Germinal center (tissue), 1 donor: Measurements from ENCODE around the gene RIC8A.
"Not testable (repeated sequence)": the region's sequence is repeated elsewhere in the genome, so short reads cannot be mapped to it uniquely, and the experiment has no call there.

ENCODE experiments used
- DNase-seq: peaks from one replicate; pipeline ENCODE4 v3.0.0; 2012; ENCODE audit warnings: mixed read lengths, low spot score

Gene RIC8A

DNA sequence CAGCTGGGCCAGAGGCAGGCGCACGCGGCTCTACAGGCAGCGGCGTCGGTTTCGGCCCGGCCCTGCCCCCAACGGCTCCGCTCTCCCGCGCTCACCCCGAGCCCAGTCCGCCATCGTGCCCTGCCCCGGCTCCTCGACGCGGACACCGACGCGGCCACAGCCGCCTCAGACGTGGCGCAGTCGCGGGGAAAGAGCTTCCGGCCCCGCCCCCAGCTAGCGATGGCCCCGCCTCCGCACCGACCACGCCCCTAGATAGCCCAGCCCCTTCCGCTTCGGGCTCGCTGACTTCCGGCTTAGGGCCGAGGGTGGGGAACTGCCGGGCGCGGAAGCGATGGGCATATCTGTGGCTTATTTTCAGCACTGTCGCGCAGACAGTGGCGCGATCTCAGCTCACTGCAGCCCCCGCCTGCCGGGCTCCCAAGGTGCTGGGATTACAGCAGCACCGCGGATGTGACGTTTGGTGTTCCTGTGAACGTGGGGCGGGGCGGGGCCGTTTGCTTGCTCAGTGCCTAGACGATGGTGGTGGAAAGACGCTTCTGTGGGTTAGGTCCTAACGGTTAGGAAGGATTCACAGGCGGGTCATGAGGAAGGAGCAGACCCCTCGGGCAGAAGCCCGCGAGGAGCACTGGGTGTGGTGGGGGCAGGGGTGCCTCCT is at the start of gene RIC8A, which contains the start of gene BET1L:
Gene RIC8A, plus strand, starts transcription at position 501 of the 655 bp plus-strand sequence. CDS start 1,147 bp downstream, outside the sequence.
Gene BET1L, minus strand, starts transcription at position 192 of the 655 bp plus-strand sequence. Its CDS starts 78 bp downstream, at position 114.
- DNase-seq = peak; percentile 97

DNA sequence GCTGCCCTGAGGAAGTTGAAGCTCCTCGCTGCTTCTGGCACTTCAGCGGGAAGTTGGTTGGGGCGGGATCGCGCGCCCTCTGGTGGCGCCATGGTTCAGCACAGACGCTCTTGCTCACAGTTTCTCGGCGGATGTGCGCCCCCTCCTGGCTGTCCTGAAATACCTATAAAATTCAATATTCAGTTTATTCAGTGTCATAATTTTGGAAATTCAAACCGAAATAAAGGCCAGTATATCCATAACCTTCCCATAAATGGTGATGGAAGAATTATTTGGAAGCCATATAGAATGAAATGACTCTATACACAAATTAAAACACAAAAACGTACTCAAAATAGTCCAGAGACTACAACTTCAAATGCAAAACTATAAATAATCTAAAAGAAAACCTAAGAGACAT is 27.3 kb upstream of the RIC8A start:
- DNase-seq = not testable (repeated sequence)

DNA sequence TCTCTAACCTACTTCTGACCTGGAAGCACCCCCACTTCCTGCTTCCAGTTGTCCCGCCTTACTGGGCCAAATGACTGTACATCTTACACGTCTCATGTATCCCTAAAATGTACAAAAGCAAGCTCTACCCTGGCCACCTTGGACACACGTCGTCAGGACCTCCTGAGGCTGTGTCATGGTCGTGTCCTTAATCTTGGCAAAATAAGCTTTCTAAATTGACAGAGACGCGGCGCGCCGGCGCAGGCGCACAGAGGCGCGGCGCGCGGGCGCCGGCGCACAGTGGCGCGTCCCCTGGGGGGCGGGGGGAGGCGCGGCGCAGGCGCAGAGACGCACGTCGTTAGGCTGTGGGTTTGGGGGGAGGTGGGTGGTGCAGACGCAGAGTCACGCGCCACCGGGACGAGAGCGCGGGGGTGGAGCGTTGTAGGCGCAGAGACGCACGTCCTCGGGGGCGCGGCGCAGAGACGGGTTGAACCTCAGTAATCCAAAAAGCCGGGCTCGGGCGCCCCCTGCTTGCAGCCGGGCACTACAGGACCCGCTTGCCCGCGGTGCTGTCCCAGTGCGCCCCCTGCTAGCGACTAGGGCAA is 18.2 kb upstream of the RIC8A start:
- DNase-seq = not testable (repeated sequence)

DNA sequence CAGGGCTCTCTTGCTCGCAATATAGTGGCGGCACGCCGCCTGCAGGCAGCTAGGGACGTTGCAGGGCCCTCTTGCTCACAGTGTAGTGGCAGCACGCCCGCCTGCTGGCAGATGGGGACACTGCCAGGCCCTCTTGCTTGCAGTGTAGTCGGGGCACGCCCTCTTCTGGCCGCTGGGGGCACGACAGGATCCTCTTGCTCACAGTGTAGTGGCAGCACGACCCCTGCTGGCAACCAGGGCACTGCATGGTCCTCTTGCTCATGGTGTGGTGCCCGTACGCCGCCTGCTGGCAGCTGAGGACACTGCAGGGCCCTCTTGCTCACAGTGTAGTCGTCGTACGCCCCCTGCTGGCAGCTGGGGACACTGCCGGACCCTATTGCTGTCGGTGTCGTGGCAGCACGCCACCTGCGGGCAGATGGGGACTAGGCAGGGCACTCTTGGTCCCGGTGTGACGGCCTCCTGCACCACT is 17.6 kb upstream of the RIC8A start:
- DNase-seq = not testable (repeated sequence)

DNA sequence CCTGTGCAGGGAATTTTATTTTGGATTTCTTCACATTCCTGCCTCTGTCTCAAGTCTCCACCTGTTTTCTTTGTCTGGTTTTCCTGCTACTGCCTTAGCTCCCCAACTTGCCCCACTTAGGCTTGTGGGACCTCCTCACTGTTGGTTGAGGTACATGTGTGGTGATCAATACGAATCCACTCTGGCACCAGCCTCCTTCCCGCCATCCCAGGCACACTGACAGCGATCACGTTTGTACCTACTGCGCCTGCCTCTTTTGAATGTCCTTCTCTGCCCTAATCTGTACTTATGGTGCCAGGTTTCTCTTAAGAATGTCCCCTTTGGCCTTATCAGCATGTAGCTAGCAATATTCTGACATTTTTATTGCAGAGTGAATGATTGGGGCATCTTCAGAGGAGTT is 17.0 kb upstream of the RIC8A start:
- not testable (repeated sequence) for DNase-seq

DNA sequence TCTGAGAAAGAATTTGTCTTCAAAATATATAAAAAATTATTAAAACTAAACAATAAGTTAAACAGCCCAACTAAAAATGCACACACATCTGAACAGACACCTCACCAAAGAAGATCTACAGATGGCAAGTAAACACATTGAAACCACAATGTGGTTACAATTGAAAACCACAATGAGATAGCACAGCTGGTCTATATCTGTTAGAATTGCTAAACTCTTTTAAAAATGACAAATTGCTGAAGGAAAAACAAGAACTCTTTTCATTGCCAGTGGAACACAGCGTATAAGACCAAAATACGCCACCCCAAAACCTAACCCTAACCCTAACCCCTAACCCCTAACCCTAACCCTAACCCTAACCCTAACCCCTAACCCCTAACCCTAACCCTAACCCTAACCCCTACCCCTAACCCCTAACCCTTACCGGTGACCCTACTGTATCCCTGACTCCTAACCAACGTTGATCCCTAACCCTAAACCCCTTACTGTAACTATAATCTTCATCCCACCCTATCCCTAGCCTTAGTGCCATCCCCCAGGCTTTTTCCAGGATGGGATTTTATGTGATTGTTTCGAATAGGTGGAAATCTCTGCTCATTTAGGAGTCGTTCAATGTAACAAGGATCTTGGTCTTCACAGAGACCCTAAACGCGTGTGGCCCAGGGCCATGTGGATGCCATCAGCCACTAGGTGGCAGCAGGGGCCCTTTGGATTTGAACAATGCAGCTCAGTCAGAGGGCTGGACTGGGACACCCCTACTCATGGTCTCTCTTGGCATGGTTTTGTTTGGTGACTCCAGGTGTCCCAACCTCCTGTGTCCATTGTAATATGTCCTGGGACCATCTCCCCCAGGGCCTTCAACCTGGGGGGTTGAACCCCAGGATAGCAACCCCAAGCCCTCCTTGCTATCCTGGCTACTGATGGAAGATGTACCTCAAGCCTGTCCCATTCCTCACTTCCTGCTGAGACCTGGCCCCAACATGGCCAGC is 15.7 kb upstream of the RIC8A start:
- not testable (repeated sequence) for DNase-seq

DNA sequence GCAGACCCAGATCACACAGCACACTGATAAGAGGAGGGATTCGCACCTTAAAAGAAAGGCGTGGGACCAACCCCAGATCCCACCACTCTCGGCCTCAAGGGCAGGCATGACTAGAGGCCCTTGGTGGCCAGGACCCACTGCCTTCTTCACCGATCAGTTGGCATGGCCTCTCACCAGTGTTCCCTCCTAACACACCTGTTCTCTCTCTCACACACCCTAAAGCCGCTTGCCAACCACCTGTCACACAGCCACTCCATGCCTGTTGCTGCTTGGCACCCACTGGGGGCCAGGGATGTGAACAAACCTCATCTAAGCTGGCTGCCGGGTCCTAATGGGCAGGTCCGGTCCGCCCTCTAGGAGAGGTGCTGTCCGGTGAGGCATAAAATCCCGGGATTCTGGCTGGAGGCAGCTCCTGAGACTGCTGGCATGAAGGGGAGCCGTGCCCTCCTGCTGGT is 14.8 kb upstream of the RIC8A start, which contains the start of gene SCGB1C1:
Gene SCGB1C1, plus strand, starts transcription at position 405 of the 455 bp plus-strand sequence. Its CDS starts 22 bp downstream, at position 427.
- DNase-seq = not testable (repeated sequence)

DNA sequence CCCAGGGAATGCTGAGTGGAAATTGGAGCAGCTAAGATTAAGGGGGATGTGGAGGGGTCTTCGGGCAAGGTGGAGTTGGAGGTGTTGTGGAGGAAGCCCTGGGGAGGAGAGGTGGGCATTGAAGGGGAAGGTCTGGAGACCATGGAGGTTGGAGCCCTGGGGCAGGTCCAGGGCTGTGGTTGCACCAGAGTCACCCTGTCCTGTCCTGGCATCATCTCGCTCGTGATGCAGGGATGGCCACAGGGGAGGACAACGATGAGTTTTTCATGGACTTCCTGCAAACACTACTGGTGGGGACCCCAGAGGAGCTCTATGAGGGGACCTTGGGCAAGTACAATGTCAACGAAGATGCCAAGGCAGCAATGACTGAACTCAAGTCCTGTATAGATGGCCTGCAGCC is 14.0 kb upstream of the RIC8A start:
- DNase-seq = not testable (repeated sequence)

DNA sequence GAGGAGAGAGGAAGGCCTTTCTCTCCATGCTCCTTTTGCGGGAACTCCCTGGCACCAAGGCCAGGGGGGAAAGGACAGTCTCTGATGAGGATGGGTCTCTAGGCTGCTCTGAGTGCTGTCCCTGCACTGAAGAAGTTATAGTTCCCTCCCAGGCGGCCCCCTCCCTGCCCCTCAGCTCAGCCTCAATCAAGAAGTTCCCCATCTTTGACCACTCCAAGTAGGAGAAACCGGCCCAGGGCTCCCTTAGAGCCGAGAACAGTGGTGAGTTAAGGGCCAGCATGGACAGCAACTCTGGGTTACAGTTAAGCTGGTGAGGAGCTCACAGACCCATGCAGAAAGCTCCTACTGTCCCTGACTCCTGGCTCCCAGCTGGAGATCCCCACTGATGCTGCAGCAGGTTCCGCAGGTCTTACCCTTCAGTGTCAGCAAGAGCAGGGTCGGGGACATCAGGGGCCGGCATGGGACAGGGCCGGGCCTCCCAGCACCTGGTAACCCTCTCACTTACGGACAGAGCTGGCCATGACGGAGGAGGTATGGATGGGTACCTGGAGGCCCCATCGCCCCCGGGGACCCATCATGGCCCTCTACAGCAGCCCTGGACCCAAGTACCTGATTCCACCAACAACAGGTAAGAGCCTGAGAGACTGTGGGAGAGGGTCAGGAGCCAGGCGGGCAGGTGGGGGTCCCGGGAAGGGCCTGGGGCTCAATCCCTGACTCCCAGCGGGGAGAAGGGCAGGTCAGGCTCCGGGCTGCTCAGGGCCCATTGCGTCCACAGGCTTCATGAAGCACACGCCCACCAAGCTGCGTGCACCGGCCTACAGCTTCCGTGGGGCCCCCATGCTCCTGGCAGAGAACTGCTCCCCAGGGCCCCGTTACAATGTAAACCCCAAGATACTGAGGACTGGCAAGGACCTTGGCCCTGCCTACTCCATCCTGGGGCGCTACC is 10.4 kb upstream of the RIC8A start:
- DNase-seq = no peak

DNA sequence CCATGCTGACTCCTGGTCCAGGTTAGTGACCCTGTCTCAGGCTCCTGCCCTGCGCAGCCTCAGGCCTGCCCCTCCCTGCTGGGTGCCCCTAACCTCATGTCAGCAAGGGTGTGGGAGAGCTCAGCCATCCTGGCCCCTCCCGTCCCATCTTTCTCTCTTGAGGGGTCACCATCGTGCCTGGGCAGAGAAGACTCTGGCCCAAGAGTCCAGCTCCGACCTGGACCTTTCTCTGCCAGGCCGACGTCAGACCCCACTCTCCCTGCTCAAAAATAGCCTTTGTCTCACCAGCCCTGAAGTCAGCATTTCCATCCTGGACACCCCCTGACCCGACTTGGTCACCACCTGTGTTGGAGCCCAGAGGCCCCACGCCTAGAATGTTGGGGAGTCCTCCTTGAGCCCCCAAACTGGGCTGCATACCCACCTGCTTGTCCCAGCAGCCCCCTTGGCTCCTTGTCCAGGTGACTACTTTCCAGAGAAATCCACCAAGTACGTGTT is 9.7 kb upstream of the RIC8A start:
- DNase-seq = no peak

DNA sequence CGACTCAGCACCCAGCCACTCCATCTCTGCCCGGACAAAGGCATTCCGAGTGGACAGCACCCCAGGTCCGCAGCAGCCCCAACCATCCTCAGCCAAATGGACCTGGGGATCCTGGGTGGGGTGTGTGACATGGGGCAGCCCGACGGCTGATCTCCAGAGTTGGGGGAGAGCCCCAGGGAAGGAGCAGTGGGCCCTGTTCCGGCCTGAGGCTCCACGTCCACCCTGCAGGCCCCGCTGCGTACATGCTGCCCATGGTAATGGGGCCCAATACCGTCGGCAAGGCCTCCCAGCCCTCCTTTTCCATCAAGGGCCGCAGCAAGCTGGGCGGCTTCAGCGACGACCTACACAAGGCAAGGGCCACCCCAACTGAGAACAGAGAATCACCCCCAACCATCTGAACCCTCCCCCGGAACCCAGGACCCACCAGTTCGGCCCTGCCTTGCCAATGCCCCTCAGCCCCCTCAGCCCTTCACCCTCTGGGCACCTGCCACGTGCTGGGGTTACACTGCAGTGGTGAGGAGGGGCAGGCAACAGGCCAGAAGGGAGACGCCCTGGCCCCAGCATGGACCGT is 9.2 kb upstream of the RIC8A start:
- no peak for DNase-seq

DNA sequence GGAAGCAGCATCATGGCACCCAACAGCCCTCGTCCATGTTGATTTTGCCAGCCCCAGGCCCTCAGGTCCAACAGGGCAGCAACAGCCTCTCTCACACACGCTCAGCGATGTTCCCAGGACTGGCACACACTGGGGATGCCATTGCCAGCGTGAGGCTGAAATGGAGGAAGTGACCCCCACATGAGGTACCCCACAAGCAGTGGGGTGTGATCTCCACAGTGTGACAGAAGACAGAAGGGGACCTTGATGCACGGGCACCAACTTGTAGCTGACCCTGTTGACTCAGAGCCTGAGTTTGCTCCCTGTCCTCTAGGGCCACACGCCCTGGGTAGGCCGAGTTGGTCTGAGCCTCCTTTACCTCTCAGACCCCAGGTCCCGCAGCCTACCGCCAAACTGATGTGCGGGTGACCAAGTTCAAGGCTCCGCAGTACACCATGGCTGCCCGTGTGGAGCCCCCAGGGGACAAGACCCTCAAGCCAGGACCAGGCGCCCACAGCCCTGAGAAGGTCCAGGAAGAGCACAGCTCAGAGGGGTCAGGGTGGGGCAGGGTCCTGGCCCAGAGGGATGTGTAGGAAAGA is 8.4 kb upstream of the RIC8A start:
- no peak for DNase-seq

DNA sequence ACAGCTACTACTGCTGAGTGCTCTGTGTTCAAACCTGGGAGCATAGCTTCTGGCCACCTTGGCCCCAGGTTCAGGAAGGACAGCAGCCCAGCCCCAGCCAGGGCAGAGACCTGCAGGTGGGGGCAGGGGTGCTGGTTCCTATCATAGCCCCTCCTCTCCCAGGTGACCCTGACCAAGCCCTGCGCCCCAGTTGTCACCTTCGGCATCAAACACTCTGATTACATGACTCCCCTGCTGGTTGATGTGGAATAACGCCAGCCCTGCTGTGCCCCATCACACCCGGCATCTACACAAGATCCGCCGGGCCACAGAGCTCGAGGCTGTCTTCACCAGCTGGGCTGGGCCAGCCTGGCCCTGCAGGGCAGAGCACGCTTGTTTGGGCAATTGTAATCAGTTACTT is 7.7 kb upstream of the RIC8A start:
- DNase-seq = no peak

DNA sequence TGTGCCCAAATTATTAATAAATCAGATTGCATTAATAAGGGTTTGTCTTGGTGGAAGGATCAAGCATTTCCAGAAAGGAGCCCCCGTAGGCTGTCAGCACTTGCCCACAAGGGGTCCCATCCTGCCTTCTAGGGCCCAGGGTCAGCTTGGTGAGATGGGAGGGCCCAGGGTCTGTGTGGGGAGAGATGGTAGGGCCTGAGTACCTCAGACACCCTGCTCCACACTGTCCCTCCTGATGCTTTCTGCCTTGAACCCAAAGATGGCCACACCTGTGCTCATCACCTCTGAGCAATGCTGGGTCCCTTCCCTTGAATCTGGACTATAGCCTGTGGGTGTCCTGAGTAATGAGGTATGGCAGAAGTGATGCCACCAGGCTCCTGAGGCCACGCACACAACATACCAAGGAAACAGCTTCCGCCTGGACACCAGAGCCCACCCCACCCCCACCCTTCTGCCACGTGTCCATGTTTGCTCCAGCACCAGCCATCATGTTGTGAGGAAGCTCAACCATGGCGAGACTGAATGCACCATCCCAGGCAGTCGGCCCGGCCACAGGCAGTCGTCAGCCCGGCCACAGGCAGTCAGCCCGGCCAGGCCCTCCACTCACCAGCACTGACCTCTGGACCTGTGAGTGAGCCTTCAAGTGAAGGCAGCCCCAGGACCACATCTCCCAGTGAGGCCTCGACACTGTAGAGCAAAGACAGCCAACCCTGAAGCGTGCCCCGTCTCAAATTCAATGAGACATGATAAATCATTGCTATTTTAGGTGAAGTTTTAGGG is 7.1 kb upstream of the RIC8A start:
- no peak for DNase-seq

DNA sequence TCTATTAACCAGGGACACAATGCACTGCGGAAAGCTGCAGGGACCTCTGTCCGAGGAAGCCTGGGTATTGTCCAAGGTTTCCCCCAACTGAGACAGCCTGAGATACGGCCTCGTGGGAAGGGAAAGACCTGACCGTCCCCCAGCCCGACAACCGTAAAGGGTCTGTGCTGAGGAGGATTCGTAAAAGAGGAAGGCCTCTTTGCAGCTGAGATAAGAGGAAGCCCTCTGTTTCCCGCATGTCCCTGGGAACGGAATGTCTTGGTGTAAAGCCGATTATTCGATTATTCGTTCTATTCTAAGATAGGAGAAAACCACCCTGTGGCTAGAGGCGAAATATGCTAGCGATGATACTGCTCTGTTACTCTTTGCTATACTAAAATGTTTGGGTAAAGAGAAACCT is 5.5 kb upstream of the RIC8A start:
- DNase-seq = no peak

DNA sequence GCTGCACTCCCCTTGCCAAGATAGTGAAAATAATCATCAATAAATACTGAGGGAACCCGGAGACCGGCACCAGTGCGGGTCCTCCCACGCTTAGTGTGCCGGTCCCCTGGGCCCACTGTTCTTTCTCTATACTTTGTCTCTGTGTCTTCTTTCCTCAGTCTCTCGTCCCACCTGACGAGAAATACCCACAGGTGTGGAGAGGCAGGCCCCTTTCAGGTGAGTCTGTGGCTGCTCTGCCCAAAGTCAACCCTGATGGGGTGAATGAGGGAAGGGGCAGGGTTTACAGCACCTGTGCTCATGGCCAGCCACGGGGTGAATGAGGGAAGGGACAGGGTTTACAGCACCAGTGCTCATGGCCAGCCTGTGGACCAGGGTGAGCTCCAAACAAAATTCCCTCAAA is 5.0 kb upstream of the RIC8A start:
- DNase-seq = no peak

DNA sequence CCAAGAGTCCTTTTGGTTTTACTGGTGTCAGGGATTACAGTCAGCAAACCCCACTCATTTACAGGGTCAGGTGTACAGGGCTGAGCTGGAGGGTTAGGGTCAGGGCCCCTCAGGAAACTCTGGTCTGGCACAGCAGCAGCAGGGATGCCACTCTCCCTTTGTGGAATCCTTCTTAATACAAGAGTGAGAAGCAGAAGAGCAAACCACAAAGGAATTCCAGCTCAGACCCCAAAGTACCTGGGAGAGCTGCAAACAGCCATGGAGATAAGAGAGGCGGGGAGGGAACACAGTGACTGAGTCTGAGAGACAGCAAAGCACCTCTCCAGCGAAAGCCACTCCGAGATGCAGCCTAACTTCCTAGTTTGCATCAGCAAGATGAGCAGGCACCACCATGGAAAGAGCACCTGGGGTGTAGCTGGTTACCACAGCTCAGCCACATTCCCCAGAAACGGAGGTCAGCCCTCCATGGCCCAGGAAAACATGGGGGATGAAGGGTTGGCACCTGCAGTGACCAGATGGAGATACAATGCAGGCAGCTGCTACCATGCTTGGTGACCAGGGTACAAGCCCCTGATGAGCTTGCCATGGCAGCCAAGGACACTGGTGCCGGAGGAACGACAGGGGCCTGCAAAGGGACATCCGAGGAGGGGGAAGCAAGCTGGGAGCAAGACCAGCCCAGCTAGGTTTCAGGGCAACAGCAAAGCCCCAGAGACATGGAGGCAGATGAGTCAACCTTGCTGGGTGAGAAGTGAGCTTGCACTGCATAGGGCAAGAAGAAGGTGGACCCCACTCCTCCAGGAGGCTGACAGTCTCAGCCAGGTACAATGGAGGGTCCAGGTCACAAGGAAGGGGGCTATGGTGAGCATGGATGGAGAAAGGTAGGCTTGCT is 4.2 kb upstream of the RIC8A start:
- DNase-seq = no peak

DNA sequence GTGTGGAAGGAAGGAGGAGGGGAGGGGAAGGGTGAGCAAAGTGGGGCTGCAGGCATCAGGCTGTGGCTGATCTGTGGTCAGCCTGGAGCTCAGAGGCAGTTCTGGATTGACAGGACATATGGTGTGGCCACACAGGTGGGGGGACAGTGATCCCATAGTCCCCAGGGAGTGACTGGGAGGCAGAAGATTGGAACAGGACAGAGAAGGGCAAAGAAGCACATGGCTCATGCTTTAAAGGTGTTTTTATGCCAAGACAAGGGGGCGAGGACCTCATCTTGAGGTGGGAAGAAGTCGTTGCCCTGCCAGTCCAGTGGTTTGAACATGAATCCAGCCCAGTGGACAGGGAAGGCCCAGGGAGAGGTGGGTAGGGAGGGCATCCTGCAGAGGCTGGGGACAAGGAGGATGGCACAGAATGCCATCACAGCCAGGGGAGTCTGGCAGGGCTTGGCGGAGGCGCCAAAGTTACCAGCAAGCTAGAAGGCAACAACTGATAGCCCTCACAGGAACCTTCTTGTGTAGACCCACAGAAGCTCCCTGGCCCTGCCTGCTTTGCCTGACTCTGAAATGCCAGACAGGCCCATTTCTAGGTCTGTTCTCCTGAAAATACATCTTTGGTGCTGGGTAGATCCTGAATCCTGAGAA is 3.4 kb upstream of the RIC8A start:
- no peak for DNase-seq
